Hepatocyte (in vitro differentiated cells): ENCODE data around the gene MACROD2. TPM values are rescaled to one million over a fixed set of nuclear protein-coding genes. Genes with fewer than 3 reads are reported as not detected.

Experiments used
- DNase-seq: peaks from one replicate; pipeline ENCODE4 v3.0.0-alpha.2; 2016; ENCODE audit warnings: low spot score
- H2AFZ ChIP-seq: fragments of 200-600 bp; sonication (generic); 2 replicates; pipeline ENCODE4 v1.6.0; 2016; ENCODE audit warnings: antibody characterized with exemption, mild to moderate bottlenecking
- H3K27ac ChIP-seq: fragments of 200-600 bp; sonication (generic); 2 replicates; pipeline ENCODE4 v1.5.1; 2016; ENCODE audit warnings: mild to moderate bottlenecking
- H3K27me3 ChIP-seq: fragments of 200-600 bp; sonication (generic); 2 replicates; pipeline ENCODE4 v1.6.1; 2016
- H3K36me3 ChIP-seq: fragments of 200-600 bp; sonication (generic); replicated peaks from 2 replicates; pipeline ENCODE4 v1.5.1; 2016; ENCODE audit warnings: low read depth; ENCODE audit not compliant: insufficient read depth
- H3K4me1 ChIP-seq: fragments of 200-600 bp; sonication (generic); 2 replicates; pipeline ENCODE4 v1.5.1; 2016; ENCODE audit warnings: mild to moderate bottlenecking, moderate library complexity; ENCODE audit not compliant: insufficient read depth
- H3K4me2 ChIP-seq: fragments of 200-600 bp; sonication (generic); 2 replicates; pipeline ENCODE4 v1.6.0; 2016
- H3K4me3 ChIP-seq: fragments of 200-600 bp; sonication (generic); 2 replicates; pipeline ENCODE4 v1.5.1; 2016; ENCODE audit warnings: mild to moderate bottlenecking
- H3K79me2 ChIP-seq: fragments of 200-600 bp; sonication (generic); 2 replicates; pipeline ENCODE4 v1.6.0; 2017; ENCODE audit warnings: mild to moderate bottlenecking
- H3K9me2 ChIP-seq: fragments of 200-600 bp; sonication (generic); replicated peaks from 2 replicates; pipeline ENCODE4 v1.6.0; 2017; ENCODE audit warnings: mild to moderate bottlenecking; ENCODE audit not compliant: insufficient read depth
- H3K9me3 ChIP-seq: fragments of 200-600 bp; sonication (generic); 2 replicates; pipeline ENCODE4 v1.5.1; 2016; ENCODE audit warnings: low read depth, mild to moderate bottlenecking
- H4K20me1 ChIP-seq: fragments of 200-600 bp; sonication (generic); 2 replicates; pipeline ENCODE4 v1.6.0; 2016; ENCODE audit warnings: mild to moderate bottlenecking; ENCODE audit not compliant: insufficient read depth, poor library complexity, severe bottlenecking
- CTCF ChIP-seq: fragments of 200-600 bp; sonication (generic); IDR thresholded peaks from 2 replicates; pipeline ENCODE4 v1.5.1; 2016; ENCODE audit warnings: antibody characterized with exemption, mild to moderate bottlenecking; ENCODE audit not compliant: poor library complexity
- EZH2 ChIP-seq: fragments of 200-600 bp; sonication (generic); IDR thresholded peaks from 2 replicates; pipeline ENCODE4 v1.6.1; 2016; ENCODE audit warnings: antibody characterized with exemption, mild to moderate bottlenecking, borderline replicate concordance
- EZH2phosphoT487 ChIP-seq: fragments of 200-600 bp; sonication (generic); IDR thresholded peaks from one replicate; pipeline ENCODE4 v1.6.1; 2018; ENCODE audit warnings: antibody characterized with exemption, mild to moderate bottlenecking, low read depth, moderate library complexity; ENCODE audit not compliant: unreplicated experiment, severe bottlenecking
- WGBS: methylation state at CpG from one replicate; pipeline ENCODE4 v1.1.6; 2016; ENCODE audit warnings: low lambda C conversion rate; ENCODE audit errors: missing lambda C conversion rate; 5-methylcytosine and 5-hydroxymethylcytosine counted together
- polyA plus RNA-seq: library from polyadenylated mRNA; unstranded; fragments of >200 nt; fragmentation: Nextera tagmentation; extraction: Ambion mirVana; gene quantifications from 2 replicates; pipeline ENCODE4 v1.2.1, GENCODE V29; 2016
- total RNA-seq: library from RNA; depleted of rRNA; stranded (reverse); fragments of >200 nt; gene quantifications from 2 replicates; pipeline ENCODE4 v1.2.3, GENCODE V29; 2014

MACROD2 gene
- total and polyA plus RNA-seq, 2 experiments from 2014 or later, result 2.4 to 3.1 TPM

- no peak overlapping the region for H3K27ac ChIP-seq
- H3K9me2 ChIP-seq, result no peaks in the 10 kb centered on the region
- no peak overlapping the region for H3K4me2 ChIP-seq
- no peaks in the 10 kb centered on the region for H3K79me2 ChIP-seq
- no peak for TF ChIP-seq CTCF
- TF ChIP-seq EZH2, result no peak
- no peak for TF ChIP-seq EZH2phosphoT487
- DNase-seq, result no peak
- H4K20me1 ChIP-seq, result no peaks in the 10 kb centered on the region
- H2AFZ ChIP-seq, result no peak overlapping the region
- peaks cover 6% of the 10 kb centered on the region for H3K4me1 ChIP-seq
- H3K9me3 ChIP-seq, result no peaks in the 10 kb centered on the region
- no peaks in the 10 kb centered on the region for H3K27me3 ChIP-seq
- H3K4me3 ChIP-seq, result no peak overlapping the region
- no peaks in the 10 kb centered on the region for H3K36me3 ChIP-seq
Measured at GRCh38 chr20:16083639-16084280, 2088.4 kb downstream of the MACROD2 start.

GRCh38 chr20:16095226-16095625 is 2099.9 kb downstream of the MACROD2 start:
- Histone ChIP-seq H3K9me2 (no peaks in the 10 kb centered on the region), H3K4me2 (no peak overlapping the region), H3K4me3 (no peak overlapping the region), H4K20me1 (no peaks in the 10 kb centered on the region), H3K27me3 (no peaks in the 10 kb centered on the region), H3K36me3 (no peaks in the 10 kb centered on the region), H3K27ac (no peak overlapping the region), H3K4me1 (peaks cover 14% of the 10 kb centered on the region), H3K79me2 (no peaks in the 10 kb centered on the region), H2AFZ (no peak overlapping the region), H3K9me3 (no peaks in the 10 kb centered on the region)
- WGBS, result 81% methylated on average over 2 of the region's 2 CpGs
- no peak for TF ChIP-seq EZH2
- no peak for TF ChIP-seq CTCF
- no peak for TF ChIP-seq EZH2phosphoT487
- no peak for DNase-seq

- WGBS, result 93% methylated on average over 4 of the region's 4 CpGs
- Histone ChIP-seq H3K27me3 (no peaks in the 10 kb centered on the region), H3K4me3 (no peak overlapping the region), H3K9me3 (no peaks in the 10 kb centered on the region), H3K79me2 (no peaks in the 10 kb centered on the region), H3K4me2 (no peak overlapping the region), H3K9me2 (no peaks in the 10 kb centered on the region), H4K20me1 (no peaks in the 10 kb centered on the region), H3K36me3 (no peaks in the 10 kb centered on the region), H2AFZ (no peak overlapping the region), H3K27ac (no peak overlapping the region), H3K4me1 (peaks cover 14% of the 10 kb centered on the region)
- no peak for DNase-seq
- TF ChIP-seq CTCF (no peak), EZH2 (no peak)
Measured at GRCh38 chr20:16096756-16097326, 2101.5 kb downstream of the MACROD2 start.
